ENCODE data around the gene ANKRD27.

GRCh38 chr19:32606289-32606688 lies 68.7 kb downstream of the ANKRD27 start:
- TF ChIP-seq CTCF (IDR thresholded peaks at IDR 0.05) (no peak), EZH2 (IDR thresholded peaks at IDR 0.05; ENCODE audit: borderline replicate concordance, insufficient read depth, low read depth, low read length, poor library complexity, severe bottlenecking) (no peak)
